SH-SY5Y (cell line): ENCODE measurements around the gene TSHZ1.

Source experiments
- GATA2 ChIP-seq: IDR thresholded peaks from 2 replicates; pipeline ENCODE4 v1.6.1; 2011; ENCODE audit warnings: mild to moderate bottlenecking, low read depth, low read length
- GATA3 ChIP-seq: IDR thresholded peaks from 2 replicates; pipeline ENCODE4 v1.6.1; 2011; ENCODE audit warnings: low read depth, mild to moderate bottlenecking, low read length, moderate library complexity

- TF ChIP-seq GATA2 (no peak), GATA3 (no peak)
These were observed 61.4 kb downstream of the TSHZ1 start for GRCh38 chr18:75271952-75272351.
